IgD-negative memory B cell (primary cell): Measurements from ENCODE around the gene PBLD. TPM values are rescaled to one million over a fixed set of nuclear protein-coding genes. Genes with fewer than 3 reads are reported as not detected.

Experiments
- H3K27ac Mint-ChIP-seq, 3 donors: one replicate each; pipeline ENCODE4 v1.8.0; 2020 to 2022; ENCODE audit warnings: mild to moderate bottlenecking in 3 of 3, mixed read lengths in 3 of 3, moderate library complexity in 1 of 3
- H3K27me3 Mint-ChIP-seq: one replicate; pipeline ENCODE4 v1.8.0; 2021; ENCODE audit warnings: mixed read lengths
- H3K36me3 Mint-ChIP-seq: one replicate; pipeline ENCODE4 v1.8.0; 2020; ENCODE audit warnings: mild to moderate bottlenecking, mixed read lengths
- H3K4me1 Mint-ChIP-seq, 3 donors: one replicate each; pipeline ENCODE4 v1.8.0; 2020 to 2022; ENCODE audit warnings: mixed read lengths in 3 of 3, mild to moderate bottlenecking in 1 of 3
- H3K4me3 Mint-ChIP-seq, 4 donors: one replicate each; pipeline ENCODE4 v1.8.0; 2020 to 2022; ENCODE audit warnings: mild to moderate bottlenecking in 4 of 4, mixed read lengths in 4 of 4, moderate library complexity in 3 of 4
- H3K9me3 Mint-ChIP-seq, 3 donors: one replicate each; pipeline ENCODE4 v1.8.0; 2020 to 2021; ENCODE audit warnings: mixed read lengths in 3 of 3, mild to moderate bottlenecking in 1 of 3
- polyA plus RNA-seq: library from polyadenylated mRNA; unstranded; fragments of 300-500 nt; fragmentation: Illumina TruSeq; gene quantifications from one replicate; pipeline ENCODE4 v1.2.3, GENCODE V29; 2021

Gene PBLD
- 0.45 TPM for polyA plus RNA-seq

GRCh38 chr10:68332259-68333057, at the start of gene PBLD:
PBLD (minus strand) TSS chr10:68332928; CDS start chr10:68306844, 26,084 bp downstream.
- no peaks in the 10 kb centered on the region for H3K36me3 Mint-ChIP-seq
- H3K9me3 Mint-ChIP-seq, result peaks cover 0 to 4% (median 0%) of the 10 kb centered on the region in 3 donors
- peaks cover 46 to 59% (median 49%) of the 10 kb centered on the region in 3 donors for H3K4me1 Mint-ChIP-seq
- H3K27me3 Mint-ChIP-seq, result no peaks in the 10 kb centered on the region
- H3K4me3 Mint-ChIP-seq, result peak within 1 kb of the TSS; percentile 92 to 100 (median 100)
- H3K27ac Mint-ChIP-seq, result peak within 1 kb of the TSS; percentile 97 to 100 (median 99)

GRCh38 chr10:68371604-68372003, 38.9 kb upstream of the PBLD start:
- peaks cover 20% of the 10 kb centered on the region for H3K36me3 Mint-ChIP-seq
- peak overlapping the region in 1 of 4 donors; percentile 52 for H3K4me3 Mint-ChIP-seq
- H3K9me3 Mint-ChIP-seq, result peaks cover 2 to 4% (median 2%) of the 10 kb centered on the region in 3 donors
- H3K27me3 Mint-ChIP-seq, result no peaks in the 10 kb centered on the region
- no peaks in the 10 kb centered on the region for H3K4me1 Mint-ChIP-seq
- no peak overlapping the region for H3K27ac Mint-ChIP-seq

- peak overlapping the region in 1 of 3 donors; percentile 43 for H3K27ac Mint-ChIP-seq
- peaks cover 1 to 5% (median 5%) of the 10 kb centered on the region in 3 donors for H3K4me1 Mint-ChIP-seq
- H3K27me3 Mint-ChIP-seq, result no peaks in the 10 kb centered on the region
- H3K36me3 Mint-ChIP-seq, result peaks cover 13% of the 10 kb centered on the region
- H3K4me3 Mint-ChIP-seq, result no peak overlapping the region
- no peaks in the 10 kb centered on the region for H3K9me3 Mint-ChIP-seq
These were observed 34.4 kb upstream of the PBLD start for GRCh38 chr10:68367121-68367520.

- H3K4me1 Mint-ChIP-seq, result peaks cover 1 to 6% (median 5%) of the 10 kb centered on the region in 3 donors
- H3K36me3 Mint-ChIP-seq, result peaks cover 12% of the 10 kb centered on the region
These were observed 33.9 kb upstream of the PBLD start for GRCh38 chr10:68366600-68366999.

GRCh38 chr10:68365611-68366010, 32.9 kb upstream of the PBLD start:
- Mint-ChIP-seq H3K9me3 (no peaks in the 10 kb centered on the region), H3K27ac (no peak overlapping the region), H3K27me3 (no peaks in the 10 kb centered on the region), H3K4me1 (peaks cover 1 to 6% (median 5%) of the 10 kb centered on the region in 3 donors), H3K36me3 (peaks cover 8% of the 10 kb centered on the region), H3K4me3 (no peak overlapping the region)

More at GRCh38 chr10:68366600-68366999, 33.9 kb upstream of the PBLD start:
- Mint-ChIP-seq H3K4me3 (no peak overlapping the region), H3K9me3 (no peaks in the 10 kb centered on the region), H3K27ac (peak overlapping the region in 1 of 3 donors; percentile 43), H3K27me3 (no peaks in the 10 kb centered on the region)

- no peak overlapping the region for H3K4me3 Mint-ChIP-seq
- H3K4me1 Mint-ChIP-seq, result peaks cover 1 to 6% (median 5%) of the 10 kb centered on the region in 3 donors
- peak overlapping the region in 1 of 3 donors; percentile 8 for H3K27ac Mint-ChIP-seq
- no peaks in the 10 kb centered on the region for H3K9me3 Mint-ChIP-seq
- peaks cover 5% of the 10 kb centered on the region for H3K36me3 Mint-ChIP-seq
- H3K27me3 Mint-ChIP-seq, result no peaks in the 10 kb centered on the region
These were observed 31.6 kb upstream of the PBLD start for GRCh38 chr10:68364101-68364886.

- H3K4me3 Mint-ChIP-seq, result no peak overlapping the region
- H3K36me3 Mint-ChIP-seq, result peaks cover 5% of the 10 kb centered on the region
- peaks cover 1 to 6% (median 5%) of the 10 kb centered on the region in 3 donors for H3K4me1 Mint-ChIP-seq
- no peaks in the 10 kb centered on the region for H3K9me3 Mint-ChIP-seq
- no peak overlapping the region for H3K27ac Mint-ChIP-seq
- no peaks in the 10 kb centered on the region for H3K27me3 Mint-ChIP-seq
These were observed 29.9 kb upstream of the PBLD start for GRCh38 chr10:68362590-68362989.

GRCh38 chr10:68359189-68359588, 26.5 kb upstream of the PBLD start:
- Mint-ChIP-seq H3K27ac (no peak overlapping the region), H3K9me3 (no peaks in the 10 kb centered on the region), H3K27me3 (no peaks in the 10 kb centered on the region), H3K4me1 (peaks cover 1 to 6% (median 5%) of the 10 kb centered on the region in 3 donors), H3K36me3 (peaks cover 3% of the 10 kb centered on the region), H3K4me3 (no peak overlapping the region)

- Mint-ChIP-seq H3K4me1 (peaks cover 0 to 5% (median 0%) of the 10 kb centered on the region in 3 donors), H3K4me3 (no peak overlapping the region), H3K36me3 (peaks cover 5% of the 10 kb centered on the region), H3K27ac (no peak overlapping the region), H3K9me3 (no peaks in the 10 kb centered on the region), H3K27me3 (no peaks in the 10 kb centered on the region)
These were observed 20.8 kb upstream of the PBLD start for GRCh38 chr10:68353537-68353936.

GRCh38 chr10:68348265-68348741, 15.6 kb upstream of the PBLD start:
- Mint-ChIP-seq H3K36me3 (peaks cover 6% of the 10 kb centered on the region), H3K27ac (peak overlapping the region in 1 of 3 donors; percentile 67), H3K27me3 (no peaks in the 10 kb centered on the region), H3K4me3 (no peak overlapping the region), H3K9me3 (no peaks in the 10 kb centered on the region), H3K4me1 (peaks cover 0 to 6% (median 1%) of the 10 kb centered on the region in 3 donors)

- Mint-ChIP-seq H3K4me1 (peaks cover 0 to 8% (median 1%) of the 10 kb centered on the region in 3 donors), H3K27ac (no peak overlapping the region), H3K9me3 (no peaks in the 10 kb centered on the region), H3K36me3 (peaks cover 3% of the 10 kb centered on the region), H3K4me3 (no peak overlapping the region), H3K27me3 (no peaks in the 10 kb centered on the region)
These were observed 14.0 kb upstream of the PBLD start for GRCh38 chr10:68346774-68347173.

GRCh38 chr10:68345621-68346020, 12.9 kb upstream of the PBLD start:
- Mint-ChIP-seq H3K27me3 (no peaks in the 10 kb centered on the region), H3K9me3 (no peaks in the 10 kb centered on the region), H3K4me3 (no peak overlapping the region), H3K36me3 (peaks cover 5% of the 10 kb centered on the region), H3K4me1 (peaks cover 0 to 9% (median 1%) of the 10 kb centered on the region in 3 donors), H3K27ac (peak overlapping the region in 2 of 3 donors; percentile 32 to 87)

GRCh38 chr10:68342909-68343516, 10.3 kb upstream of the PBLD start:
- H3K4me3 Mint-ChIP-seq, result no peak overlapping the region
- peaks cover 0 to 9% (median 3%) of the 10 kb centered on the region in 3 donors for H3K4me1 Mint-ChIP-seq
- no peak overlapping the region for H3K27ac Mint-ChIP-seq
- peaks cover 6% of the 10 kb centered on the region for H3K36me3 Mint-ChIP-seq
- H3K9me3 Mint-ChIP-seq, result no peaks in the 10 kb centered on the region
- H3K27me3 Mint-ChIP-seq, result no peaks in the 10 kb centered on the region

- Mint-ChIP-seq H3K4me1 (peaks cover 21 to 30% (median 23%) of the 10 kb centered on the region in 3 donors), H3K27ac (peak overlapping the region in 2 of 3 donors; percentile 39 to 89), H3K9me3 (no peaks in the 10 kb centered on the region), H3K27me3 (no peaks in the 10 kb centered on the region), H3K36me3 (peaks cover 3% of the 10 kb centered on the region), H3K4me3 (no peak overlapping the region)
These were observed 7.8 kb upstream of the PBLD start for GRCh38 chr10:68340358-68341080.
